ENCODE results near the gene DDX47.
A peak's percentile ranks its signal among the peaks of the same experiment; 100 is the strongest.

DDX47 gene

DNA sequence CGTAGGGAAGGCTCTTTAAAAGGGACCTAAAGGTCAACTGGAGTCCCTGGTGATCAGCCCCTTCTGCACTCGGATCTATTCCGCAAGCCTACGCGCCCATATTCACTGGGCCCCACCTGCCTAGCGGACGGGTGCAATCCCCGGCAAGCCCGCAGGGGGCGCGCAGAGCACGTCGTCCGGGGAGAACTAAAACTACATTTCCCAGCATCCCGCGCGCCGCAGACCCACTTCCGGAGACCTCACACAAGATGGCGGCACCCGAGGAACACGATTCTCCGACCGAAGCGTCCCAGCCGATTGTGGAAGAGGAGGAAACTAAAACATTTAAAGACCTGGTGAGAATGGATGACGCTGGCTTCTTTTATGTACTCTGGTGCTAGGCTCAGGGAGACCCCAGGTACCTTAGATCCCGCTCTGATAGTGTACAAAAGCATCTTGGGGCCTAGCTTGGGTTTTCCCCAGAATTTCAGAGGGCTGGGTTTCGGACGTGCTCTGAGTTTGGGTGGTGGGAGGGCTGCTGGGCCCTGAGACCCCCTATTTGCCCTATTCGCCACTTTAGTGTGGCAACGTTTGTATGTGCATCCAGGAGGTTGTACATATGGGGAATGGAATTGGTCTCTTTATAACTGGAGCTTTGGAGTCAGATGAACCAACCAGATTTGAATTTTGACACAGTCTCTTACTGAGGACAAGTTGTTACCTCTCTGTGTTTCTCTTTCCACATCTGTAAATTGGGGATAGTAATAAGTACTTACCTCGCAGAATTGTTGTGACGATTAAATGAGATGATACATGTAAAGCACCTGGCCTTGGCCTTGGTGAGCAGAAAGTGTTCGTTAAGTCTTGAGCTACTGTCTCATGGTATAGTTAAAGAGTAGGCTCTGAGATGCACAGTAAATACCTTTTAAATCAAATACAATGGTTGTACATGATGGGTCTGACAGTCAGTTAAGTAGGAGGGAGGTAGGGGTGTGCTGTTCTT, at the start of gene DDX47:
Gene DDX47 (plus strand): TSS at position 227 of the 982 bp plus-strand sequence. CDS start 22 bp downstream, at position 249.
- peak; percentile 94 to 99 for DNase-seq (ENCODE audit: low read depth in 1 of 2, low spot score in 1 of 2)

DNA sequence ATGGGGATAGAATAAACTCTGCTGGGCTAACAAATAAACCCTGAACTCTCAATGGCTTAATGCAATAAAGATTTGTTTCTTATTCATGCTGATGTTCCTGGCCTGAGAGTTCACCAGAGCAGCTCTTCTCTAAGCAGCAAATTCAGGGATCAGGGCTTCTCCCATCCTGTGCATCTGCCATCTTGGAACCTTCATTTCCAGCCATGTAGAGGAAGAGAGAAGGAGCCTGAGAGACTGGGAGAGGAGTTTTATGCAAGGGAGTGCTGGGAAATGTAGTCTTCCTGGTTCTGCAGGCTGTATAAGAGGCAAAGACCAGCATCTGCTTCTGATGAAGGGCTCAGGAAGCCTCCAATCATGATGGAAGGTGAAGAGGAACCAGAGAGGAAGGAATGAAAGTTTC, 48.3 kb upstream of the DDX47 start:
- DNase-seq (ENCODE audit: low read depth in 1 of 2, low spot score in 1 of 2) = no peak

DNA sequence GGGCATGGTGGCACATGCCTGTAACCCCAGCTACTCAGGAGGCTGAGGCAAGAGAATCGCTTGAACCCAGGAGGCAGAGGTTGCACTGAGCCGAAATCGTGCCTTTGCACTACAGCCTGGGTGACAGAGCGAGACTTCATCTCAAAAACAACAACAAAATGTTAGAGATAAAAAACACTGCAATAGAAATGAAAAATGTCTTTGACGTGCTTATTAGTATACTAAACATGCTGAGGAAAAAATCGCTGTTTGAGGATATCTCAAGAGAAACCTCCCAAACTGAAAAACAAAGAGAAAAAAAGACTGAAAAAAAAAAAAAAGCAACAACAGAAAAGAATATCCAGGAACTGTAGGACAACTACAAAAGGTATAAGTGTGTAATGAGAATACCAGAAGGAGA, 42.9 kb upstream of the DDX47 start:
- DNase-seq (ENCODE audit: low read depth in 1 of 2, low spot score in 1 of 2) = no peak

DNA sequence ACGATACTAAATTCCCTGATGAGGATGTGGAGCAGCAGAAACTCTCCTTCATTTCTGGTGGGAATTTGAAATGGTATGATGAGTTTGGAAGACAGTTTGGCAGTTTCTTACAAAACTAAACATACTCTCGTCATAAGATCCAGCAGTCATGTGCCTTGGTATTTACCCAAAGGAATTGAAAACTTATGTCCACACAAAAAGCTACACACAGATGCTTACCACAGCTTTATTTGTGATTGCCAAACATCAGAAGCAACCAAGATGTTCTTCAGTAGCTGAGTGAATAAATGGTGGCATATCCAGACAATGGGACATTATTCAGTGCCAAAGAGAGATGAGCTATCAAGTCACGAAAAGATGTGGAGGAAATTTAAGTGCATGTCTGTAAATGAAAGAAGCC, 38.4 kb upstream of the DDX47 start:
- DNase-seq (ENCODE audit: low read depth in 1 of 2, low spot score in 1 of 2) = no peak

DNA sequence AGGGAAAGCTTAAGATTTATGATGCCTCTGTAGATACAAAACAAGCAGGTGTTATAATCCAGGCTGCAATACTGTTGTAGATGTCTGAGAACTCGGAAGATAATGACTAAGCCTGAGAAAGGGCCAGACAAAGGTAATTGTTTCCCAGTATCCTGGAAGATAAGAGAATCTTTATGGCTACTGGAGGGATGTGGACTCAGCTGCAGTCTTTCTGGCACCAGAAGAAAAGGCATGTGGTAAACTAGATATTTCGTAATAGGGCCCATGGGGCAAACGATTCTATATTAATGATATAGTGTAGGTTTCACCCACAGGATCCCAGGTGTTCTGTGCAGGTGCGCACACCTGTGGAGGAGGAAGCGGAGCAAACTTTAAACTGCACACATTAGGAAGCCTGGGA, 36.9 kb upstream of the DDX47 start:
- DNase-seq (ENCODE audit: low read depth in 1 of 2, low spot score in 1 of 2) = no peak

DNA sequence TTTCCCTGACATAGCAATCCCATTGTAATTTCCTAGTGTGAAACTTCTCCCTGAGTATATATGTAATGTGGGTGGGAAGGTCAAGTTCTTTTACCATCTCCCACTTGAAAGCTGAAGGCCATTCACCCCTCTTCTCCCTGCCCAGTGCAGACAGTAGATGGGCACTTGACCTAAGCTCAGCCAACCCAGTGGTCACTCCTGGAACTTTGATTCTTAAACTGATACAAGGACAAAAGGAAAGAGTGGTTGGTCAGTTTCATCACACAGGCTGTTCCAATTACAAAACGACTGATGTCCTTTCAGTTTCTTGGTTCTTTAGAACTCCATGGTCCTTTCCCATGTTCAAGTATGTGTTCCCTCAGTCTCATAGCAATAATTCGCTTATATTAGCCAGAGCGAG, 36.1 kb upstream of the DDX47 start:
- no peak for DNase-seq (ENCODE audit: low read depth in 1 of 2, low spot score in 1 of 2)

DNA sequence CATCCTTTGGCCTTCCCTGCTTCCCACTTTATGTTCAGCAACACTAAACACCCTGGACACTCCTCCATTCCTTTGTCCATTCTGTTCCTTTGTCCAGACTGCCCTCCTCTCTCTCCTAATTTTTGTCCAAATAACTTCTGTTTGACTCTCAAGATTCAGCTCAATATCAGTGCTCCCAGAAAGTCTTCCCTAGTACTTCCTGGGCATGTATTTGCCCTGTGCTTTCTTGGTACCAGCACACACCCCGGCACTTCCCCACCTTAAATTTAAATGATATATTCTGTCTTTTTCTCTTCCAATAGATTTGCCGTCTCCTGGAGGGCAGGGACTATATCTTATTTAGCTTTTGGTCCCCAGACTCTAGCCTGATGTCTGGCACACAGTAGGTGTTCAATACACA, 34.1 kb upstream of the DDX47 start:
- DNase-seq (ENCODE audit: low read depth in 1 of 2, low spot score in 1 of 2) = no peak

DNA sequence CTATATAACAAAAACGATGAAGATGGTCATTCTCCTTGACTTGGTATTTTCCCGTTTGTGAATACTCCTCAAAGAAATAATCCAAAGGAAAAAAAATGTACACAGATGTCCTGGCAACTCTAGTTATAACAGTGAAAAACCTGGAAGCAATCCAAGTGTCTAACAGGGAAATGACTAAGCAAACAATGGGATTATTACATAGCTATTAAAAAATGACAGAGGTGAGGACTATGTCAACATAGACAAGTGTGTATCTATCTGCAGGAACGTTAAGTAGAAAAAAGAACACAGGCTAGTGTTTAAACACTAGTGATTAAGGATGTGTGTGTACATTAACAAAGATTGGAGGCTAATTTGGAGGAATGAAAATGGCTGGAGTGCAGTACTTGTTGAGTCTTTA, 33.6 kb upstream of the DDX47 start:
- no peak for DNase-seq (ENCODE audit: low read depth in 1 of 2, low spot score in 1 of 2)

DNA sequence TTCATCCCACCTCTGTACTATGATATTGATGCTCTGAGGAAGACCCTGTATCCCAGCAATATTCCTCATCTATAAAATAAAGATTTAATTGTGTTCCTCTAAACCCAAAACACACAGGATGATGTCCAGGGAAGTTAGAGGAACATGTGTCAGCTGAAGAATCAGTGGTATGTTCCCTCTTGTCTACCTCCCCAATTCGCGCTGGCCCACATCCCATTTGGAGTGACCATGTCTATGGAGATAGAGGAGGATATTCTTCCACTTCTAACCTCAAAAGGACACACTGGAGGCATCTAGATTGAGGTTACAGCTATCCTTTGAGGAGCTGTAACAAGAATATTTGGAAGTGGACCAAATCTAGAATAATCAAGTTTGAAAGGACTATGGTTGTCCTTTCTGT, 29.0 kb upstream of the DDX47 start:
- no peak for DNase-seq (ENCODE audit: low read depth in 1 of 2, low spot score in 1 of 2)

DNA sequence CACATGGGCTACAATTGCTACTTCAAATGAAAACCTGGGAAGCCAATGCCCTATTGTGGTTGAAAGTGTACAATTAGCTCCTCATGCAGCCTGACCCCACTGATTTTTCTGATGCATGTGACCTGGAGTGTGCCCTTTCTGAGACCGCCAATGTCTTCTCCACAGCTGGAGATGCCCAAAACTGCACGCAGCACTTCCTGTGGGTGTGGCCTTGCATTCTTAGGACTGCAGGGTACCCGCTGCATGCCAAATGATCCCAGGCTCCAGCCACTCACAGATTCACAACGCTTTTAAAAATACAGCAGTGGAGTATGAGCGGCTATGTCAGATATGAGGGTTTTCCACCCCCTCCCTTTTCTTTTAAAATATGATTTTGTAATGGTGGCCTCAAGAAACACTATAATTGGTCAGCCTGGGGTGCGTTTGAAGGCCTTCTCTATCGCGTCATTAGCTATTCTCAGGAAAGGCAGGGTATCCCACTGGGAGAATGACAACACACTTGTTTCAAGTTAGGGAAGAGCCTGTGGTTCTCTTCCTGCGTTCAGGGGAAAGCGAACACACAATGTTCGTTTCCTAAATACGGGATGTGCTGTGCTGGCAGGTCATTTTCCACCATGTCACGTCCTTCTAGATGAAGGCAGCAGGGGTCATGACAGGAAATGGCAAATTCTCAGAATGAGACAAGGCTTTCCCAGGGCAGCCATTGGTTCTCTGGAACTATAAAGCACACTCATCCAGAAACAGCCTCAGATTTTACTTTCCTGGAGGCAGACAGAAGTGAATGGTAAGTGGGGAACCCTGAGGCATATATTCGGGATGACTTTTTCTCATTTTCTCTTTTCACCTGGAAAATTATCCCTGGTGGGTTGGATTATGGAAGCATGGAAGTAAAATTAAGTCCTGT, 28.0 kb upstream of the DDX47 start, which contains the start of gene APOLD1:
Gene APOLD1 (plus strand): TSS at position 749 of the 904 bp plus-strand sequence. CDS start 33 bp downstream, at position 782.
- no peak for DNase-seq (ENCODE audit: low read depth in 1 of 2, low spot score in 1 of 2)

DNA sequence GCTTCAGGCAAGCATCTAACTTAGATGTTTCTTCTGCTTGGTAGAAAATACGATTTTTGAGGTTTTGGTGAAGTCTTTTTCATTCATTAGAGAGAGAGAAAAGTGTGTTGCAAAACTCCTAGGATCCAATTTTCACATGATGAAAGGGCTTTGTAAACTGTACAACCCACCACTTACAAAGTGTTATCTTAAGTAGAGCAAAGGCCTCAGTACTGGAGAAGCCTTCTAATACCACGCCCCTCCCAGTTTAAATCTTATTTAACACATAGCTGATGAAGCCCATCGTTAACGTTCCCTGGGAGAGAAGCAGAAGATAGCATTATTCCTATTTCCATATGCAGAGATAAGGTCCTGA, 26.8 kb upstream of the DDX47 start:
- DNase-seq (ENCODE audit: low read depth in 1 of 2, low spot score in 1 of 2) = no peak

DNA sequence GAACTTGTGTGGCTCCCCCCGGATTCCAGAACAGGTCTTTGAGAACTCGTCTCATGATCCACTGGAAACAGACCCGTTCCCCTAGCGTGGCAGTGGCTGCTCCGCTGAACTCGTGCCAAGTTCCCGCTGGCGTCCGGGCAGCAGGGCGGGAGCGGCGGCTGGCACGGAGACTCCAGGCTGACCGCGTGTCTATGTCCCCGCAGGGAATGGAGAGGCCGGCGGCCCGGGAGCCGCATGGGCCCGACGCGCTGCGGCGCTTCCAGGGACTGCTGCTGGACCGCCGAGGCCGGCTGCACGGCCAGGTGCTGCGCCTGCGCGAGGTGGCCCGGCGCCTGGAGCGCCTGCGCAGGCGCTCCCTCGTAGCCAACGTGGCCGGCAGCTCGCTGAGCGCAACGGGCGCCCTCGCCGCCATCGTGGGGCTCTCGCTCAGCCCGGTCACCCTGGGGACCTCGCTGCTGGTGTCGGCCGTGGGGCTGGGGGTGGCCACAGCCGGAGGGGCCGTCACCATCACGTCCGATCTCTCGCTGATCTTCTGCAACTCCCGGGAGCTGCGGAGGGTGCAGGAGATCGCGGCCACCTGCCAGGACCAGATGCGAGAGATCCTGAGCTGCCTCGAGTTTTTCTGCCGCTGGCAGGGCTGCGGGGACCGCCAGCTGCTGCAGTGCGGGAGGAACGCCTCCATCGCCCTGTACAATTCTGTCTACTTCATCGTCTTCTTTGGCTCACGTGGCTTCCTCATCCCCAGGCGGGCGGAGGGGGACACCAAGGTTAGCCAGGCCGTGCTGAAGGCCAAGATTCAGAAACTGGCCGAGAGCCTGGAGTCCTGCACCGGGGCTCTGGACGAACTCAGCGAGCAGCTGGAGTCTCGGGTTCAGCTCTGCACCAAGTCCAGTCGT, 26.2 kb upstream of the DDX47 start:
- peak; percentile 54 to 59 for DNase-seq (ENCODE audit: low read depth in 1 of 2, low spot score in 1 of 2)

DNA sequence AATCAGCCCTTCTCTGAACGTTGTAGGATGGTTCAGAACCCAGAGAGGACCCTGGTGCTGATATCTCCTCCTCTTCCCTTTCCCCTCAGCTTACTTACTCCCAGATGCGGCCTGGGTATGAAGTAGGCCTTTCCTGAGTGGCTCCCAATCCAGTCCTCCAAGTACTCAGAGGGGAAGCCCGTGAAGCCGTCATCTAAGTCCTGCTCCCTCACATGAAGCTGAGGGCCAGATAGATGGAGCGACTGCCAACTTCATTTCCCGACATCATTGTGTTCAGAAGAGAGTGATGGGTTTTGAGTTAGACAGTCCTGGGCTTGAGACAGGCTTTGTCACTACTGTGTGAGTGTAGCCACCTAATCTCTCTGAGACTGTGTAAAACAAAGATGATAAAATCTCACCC, 25.0 kb upstream of the DDX47 start:
- no peak for DNase-seq (ENCODE audit: low read depth in 1 of 2, low spot score in 1 of 2)

DNA sequence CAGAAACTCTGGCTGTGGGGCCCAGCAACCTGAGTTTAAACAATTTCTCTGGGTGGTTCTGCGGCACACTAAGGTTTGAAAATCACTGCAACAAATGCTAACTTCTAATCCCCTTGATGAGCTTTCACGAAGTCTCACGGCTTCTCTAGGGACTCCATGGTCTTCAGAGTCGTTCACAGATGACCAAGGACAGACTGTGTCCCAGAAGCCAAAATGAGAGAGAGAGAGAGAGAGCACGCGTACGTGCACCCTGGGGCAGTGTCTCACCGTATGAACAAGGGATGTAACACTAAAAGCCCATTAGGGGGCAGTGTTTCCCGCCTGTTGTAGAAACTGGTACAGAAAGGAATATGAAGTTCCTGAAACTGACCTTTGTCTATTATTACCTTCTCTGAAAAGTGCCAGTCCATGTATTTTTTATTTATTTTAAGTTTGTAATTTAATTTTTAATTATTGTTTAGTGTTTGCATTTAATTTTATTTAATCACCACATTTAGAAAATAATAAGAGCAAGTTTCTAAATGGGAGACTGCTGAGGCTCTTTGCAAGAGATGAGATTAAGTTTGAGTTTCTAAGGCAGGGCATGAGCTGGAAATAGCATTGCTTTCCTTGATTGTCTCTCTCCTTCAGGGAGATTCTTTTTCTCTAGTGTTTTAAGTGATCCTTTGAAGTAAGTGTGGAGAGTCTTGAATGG, 24.3 kb upstream of the DDX47 start:
- peak in 1 of 2 donors; percentile 67 for DNase-seq (ENCODE audit: low read depth in 1 of 2, low spot score in 1 of 2)

DNA sequence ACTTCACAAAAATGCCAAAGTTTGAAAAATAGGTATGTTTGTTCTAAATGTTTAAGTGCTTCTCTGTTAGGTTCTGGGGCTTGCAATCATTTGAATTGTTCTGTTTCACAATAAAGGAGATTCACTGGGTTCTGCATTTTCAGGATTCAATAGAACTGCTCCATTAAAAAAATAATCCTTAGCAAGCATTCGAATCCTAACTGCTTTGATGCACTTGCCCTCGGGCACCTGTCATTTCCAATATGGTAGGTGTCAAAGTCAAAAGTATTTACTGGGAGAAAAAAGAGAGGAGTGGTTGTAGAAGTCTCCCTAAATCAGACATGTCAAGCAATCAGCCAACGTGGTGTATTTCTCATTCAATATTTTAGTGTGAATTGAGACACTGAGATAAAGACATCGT, 22.2 kb upstream of the DDX47 start:
- no peak for DNase-seq (ENCODE audit: low read depth in 1 of 2, low spot score in 1 of 2)

DNA sequence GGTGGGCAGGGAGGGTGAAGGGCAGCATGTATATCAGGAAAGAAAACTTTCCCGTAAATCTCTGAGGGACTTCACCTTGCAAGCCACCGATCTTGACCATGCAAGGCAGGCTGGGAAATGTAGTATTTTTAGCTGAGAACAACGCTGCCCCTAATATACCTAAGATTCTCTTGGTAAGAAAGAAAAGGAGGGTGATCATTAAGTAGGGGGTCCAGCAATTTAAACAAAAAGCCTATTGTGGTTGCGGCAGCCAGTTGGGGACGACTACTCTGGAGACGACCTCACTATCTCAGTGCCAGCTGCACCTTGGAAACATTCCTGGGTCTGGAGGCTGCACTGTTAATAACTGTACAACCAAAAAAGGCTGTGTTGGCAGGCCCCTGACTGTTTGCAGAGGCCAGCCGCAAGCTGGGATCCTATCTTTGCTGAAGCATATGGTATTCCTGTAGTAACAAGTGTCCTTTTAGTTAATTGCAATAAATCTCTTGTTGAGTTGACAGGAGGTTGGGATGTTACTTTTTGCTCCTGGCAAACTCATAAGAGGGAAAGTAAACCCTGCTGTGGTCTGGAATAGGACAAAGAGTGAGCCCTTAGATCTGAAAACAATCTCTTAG, 21.3 kb upstream of the DDX47 start:
- DNase-seq (ENCODE audit: low read depth in 1 of 2, low spot score in 1 of 2) = no peak

DNA sequence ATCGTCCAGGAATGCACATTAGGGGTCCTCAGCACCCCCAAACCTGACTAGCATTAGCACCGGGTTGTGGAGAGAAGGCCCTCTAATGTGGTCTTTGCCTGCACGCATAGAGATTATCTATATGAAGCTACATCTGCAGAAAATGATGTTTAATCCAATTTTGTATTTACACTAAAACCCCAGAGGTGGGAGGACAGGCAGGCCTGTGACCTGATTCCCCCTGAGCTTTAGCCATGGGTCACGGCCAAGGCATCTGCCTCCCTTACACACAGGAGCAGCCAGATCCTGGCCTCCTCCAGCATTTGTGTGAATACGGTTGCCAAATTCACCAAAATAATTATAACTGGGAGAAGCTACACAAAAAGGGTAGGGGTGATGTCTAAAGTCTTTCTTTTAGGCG, 20.7 kb upstream of the DDX47 start:
- DNase-seq (ENCODE audit: low read depth in 1 of 2, low spot score in 1 of 2) = no peak

DNA sequence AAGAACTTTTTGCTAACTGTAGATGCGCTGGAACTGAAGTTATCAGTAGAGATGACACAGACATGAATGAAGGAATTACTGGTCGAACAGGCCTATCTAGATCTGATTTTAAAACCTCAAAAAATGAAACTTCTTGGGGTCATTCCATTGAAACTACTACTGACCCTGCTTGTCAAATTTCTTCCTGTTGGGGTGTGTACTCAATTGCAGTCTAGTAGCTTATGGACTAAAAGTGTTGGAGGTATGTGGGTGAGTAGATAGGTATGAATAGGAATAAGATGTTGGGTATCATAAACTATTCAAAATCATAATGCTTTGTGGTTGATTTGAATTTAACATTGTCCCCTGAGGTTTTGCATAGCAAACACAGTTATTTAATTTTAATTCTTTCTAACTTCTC, 18.5 kb upstream of the DDX47 start:
- no peak for DNase-seq (ENCODE audit: low read depth in 1 of 2, low spot score in 1 of 2)

DNA sequence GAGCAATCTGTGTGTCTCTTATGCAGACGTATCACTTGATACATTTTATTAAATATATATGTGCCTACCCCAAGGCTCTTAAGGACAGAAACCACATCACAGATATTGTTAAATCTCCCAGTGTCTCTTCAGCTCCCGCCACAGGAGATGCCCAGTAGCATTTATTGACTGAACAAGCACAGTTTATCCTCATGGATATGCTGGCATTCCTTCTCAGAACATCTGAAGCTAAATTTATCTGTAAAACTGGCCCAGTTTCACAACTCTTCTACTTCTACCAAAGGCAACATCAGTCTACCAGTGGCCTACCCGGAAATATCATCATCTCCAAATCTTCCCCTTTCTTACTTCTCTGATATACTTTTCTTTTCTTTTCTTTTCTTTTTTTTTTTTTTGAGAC, 17.0 kb upstream of the DDX47 start:
- DNase-seq (ENCODE audit: low read depth in 1 of 2, low spot score in 1 of 2) = no peak

All from activated CD4-positive, alpha-beta T cell treated with anti-CD3 and anti-CD28 coated beads, Interleukin-2, amount 50 U/mL, for 24 hours (primary cell).